Measurements from ENCODE around the gene BNC2. TPM values are rescaled to one million over a fixed set of nuclear protein-coding genes. Genes with fewer than 3 reads are reported as not detected.
A peak's percentile ranks its signal among the peaks of the same experiment; 100 is the strongest.

Gene BNC2
- total RNA-seq, 1 experiment from 2014 or later = 43.6 TPM

DNA sequence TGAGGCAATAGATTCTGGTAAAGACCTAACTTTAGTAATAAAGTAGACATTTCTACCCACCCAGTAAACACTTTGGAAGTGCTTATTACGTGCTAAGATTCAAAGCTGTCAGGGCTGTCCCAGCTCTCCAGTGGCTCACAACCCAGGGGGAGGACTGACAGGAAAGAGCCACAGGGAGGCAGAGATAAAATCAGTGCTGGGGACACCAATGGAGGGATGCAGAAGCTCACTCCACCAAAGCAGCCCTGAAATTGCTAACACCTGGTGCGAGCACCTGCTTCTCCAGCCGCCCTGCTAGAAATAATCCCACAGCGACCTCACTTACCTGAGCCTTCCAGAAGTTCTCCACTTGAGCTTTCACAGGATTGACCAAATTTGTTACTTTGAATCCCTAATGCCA is 501.0 kb downstream of the BNC2 start:
- H2AFZ ChIP-seq (ENCODE audit: low read length) = no peak overlapping the region
- H3K27ac ChIP-seq (ENCODE audit: insufficient read length, low read depth, low read length) = no peak overlapping the region
- Mint-ChIP-seq H3K27me3 (ENCODE audit: low read depth) (no peaks in the 10 kb centered on the region), H3K27ac (no peak overlapping the region), H3K4me3 (no peak overlapping the region), H3K36me3 (ENCODE audit: insufficient read depth in 1 of 3, low read depth in 3 of 3) (no peaks in the 10 kb centered on the region), H3K4me1 (peaks cover 0 to 3% of the 10 kb centered on the region in 2 experiments; a peak in 1 of 4 replicates), H3K9me3 (no peaks in the 10 kb centered on the region)
- no peak overlapping the region for H3K9ac ChIP-seq (ENCODE audit: extremely low read depth, insufficient read length, low read length)
- no peaks in the 10 kb centered on the region for H3K27me3 ChIP-seq (ENCODE audit: insufficient read depth, low read length)
- no peak overlapping the region for H3K14ac ChIP-seq (ENCODE audit: insufficient read depth, low read length)
- TF ChIP-seq, protein P1, sequence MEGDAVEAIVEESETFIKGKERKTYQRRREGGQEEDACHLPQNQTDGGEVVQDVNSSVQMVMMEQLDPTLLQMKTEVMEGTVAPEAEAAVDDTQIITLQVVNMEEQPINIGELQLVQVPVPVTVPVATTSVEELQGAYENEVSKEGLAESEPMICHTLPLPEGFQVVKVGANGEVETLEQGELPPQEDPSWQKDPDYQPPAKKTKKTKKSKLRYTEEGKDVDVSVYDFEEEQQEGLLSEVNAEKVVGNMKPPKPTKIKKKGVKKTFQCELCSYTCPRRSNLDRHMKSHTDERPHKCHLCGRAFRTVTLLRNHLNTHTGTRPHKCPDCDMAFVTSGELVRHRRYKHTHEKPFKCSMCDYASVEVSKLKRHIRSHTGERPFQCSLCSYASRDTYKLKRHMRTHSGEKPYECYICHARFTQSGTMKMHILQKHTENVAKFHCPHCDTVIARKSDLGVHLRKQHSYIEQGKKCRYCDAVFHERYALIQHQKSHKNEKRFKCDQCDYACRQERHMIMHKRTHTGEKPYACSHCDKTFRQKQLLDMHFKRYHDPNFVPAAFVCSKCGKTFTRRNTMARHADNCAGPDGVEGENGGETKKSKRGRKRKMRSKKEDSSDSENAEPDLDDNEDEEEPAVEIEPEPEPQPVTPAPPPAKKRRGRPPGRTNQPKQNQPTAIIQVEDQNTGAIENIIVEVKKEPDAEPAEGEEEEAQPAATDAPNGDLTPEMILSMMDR (conservative IDR thresholded peaks at IDR 0.05) = no peak
- no peak overlapping the region for H4K8ac ChIP-seq (replicated peaks; ENCODE audit: insufficient read length, low read depth, low read length)
- H4K20me1 ChIP-seq (ENCODE audit: control insufficient read depth, insufficient read depth, insufficient read length) = no peaks in the 10 kb centered on the region
- no peak overlapping the region for H2AK5ac ChIP-seq (ENCODE audit: insufficient read length, low read length)
- H3K79me1 ChIP-seq (ENCODE audit: insufficient read depth, low read depth, low read length, poor library complexity, severe bottlenecking) = no peaks in the 10 kb centered on the region
- no peak overlapping the region for H3K23ac ChIP-seq (ENCODE audit: insufficient read length, low read depth, low read length)
- H2BK120ac ChIP-seq (ENCODE audit: low read depth, low read length, poor library complexity, severe bottlenecking) = no peak overlapping the region
- no peaks in the 10 kb centered on the region for H3K4me1 ChIP-seq (ENCODE audit: insufficient read depth, low read length)
- no peak overlapping the region for H3K4me2 ChIP-seq (ENCODE audit: insufficient read depth, insufficient read length, low read length)
- peak; percentile 23 for DNase-seq
- H3K23me2 ChIP-seq (ENCODE audit: insufficient read length, low read depth, low read length, poor library complexity, severe bottlenecking) = no peaks in the 10 kb centered on the region
- no peak overlapping the region for H2BK5ac ChIP-seq (ENCODE audit: insufficient read length, low read length)
- H3K4ac ChIP-seq (ENCODE audit: low read depth, low read length) = no peak overlapping the region
- no peak overlapping the region for H2BK15ac ChIP-seq (ENCODE audit: low read depth, low read length)
- no peak overlapping the region for H3K18ac ChIP-seq (ENCODE audit: insufficient read length, low read depth, low read length)
- H3K9me3 ChIP-seq (ENCODE audit: control insufficient read depth, low read depth, low read length) = no peaks in the 10 kb centered on the region
- no peak overlapping the region for H2BK12ac ChIP-seq (ENCODE audit: insufficient read length, low read depth, low read length)
- H3K56ac ChIP-seq (ENCODE audit: insufficient read length, low read depth, low read length) = no peak overlapping the region
- no peak overlapping the region for H4K91ac ChIP-seq (ENCODE audit: insufficient read length, low read depth, low read length)
- H4K5ac ChIP-seq (ENCODE audit: insufficient read length, low read depth, low read length) = no peak overlapping the region
- no peak overlapping the region for H2BK20ac ChIP-seq (ENCODE audit: low read depth, low read length, poor library complexity, severe bottlenecking)
- WGBS (ENCODE audit: extremely low coverage, insufficient read length, low lambda C conversion rate) = no CpG with 5 or more reads among the region's 4 CpGs
- no peak overlapping the region for H3T11ph ChIP-seq (ENCODE audit: low read length)
- no peaks in the 10 kb centered on the region for H3K79me2 ChIP-seq (ENCODE audit: insufficient read depth, low read length)

Data from H9 (cell line).